BLaER1 (cell line): Measurements from ENCODE around the gene SLCO2B1.

Source experiments
- H3K27ac ChIP-seq: shearing (Covaris generic); formaldehyde crosslinking; 2 replicates; pipeline ENCODE4 v1.8.1; 2022
- H3K27me3 ChIP-seq: shearing (Covaris generic); formaldehyde crosslinking; 2 replicates; pipeline ENCODE4 v1.8.1; 2022
- H3K36me3 ChIP-seq: shearing (Covaris generic); formaldehyde crosslinking; 2 replicates; pipeline ENCODE4 v1.8.1; 2022
- H3K4me1 ChIP-seq: shearing (Covaris generic); formaldehyde crosslinking; 2 replicates; pipeline ENCODE4 v1.8.1; 2022
- H3K4me2 ChIP-seq: shearing (Covaris generic); formaldehyde crosslinking; 2 replicates; pipeline ENCODE4 v1.8.1; 2022
- H3K4me3 ChIP-seq: shearing (Covaris generic); formaldehyde crosslinking; 2 replicates; pipeline ENCODE4 v1.8.1; 2022
- H3K9ac ChIP-seq: shearing (Covaris generic); formaldehyde crosslinking; 2 replicates; pipeline ENCODE4 v1.8.1; 2022
- H3K9me3 ChIP-seq: shearing (Covaris generic); formaldehyde crosslinking; 2 replicates; pipeline ENCODE4 v1.8.1; 2022
- H4K20me1 ChIP-seq: shearing (Covaris generic); formaldehyde crosslinking; 2 replicates; pipeline ENCODE4 v1.8.1; 2022
- Cebpa-rat ChIP-seq: shearing (Covaris generic); IDR thresholded peaks from 2 replicates; pipeline ENCODE4 v1.8.1; 2022

Gene SLCO2B1

DNA sequence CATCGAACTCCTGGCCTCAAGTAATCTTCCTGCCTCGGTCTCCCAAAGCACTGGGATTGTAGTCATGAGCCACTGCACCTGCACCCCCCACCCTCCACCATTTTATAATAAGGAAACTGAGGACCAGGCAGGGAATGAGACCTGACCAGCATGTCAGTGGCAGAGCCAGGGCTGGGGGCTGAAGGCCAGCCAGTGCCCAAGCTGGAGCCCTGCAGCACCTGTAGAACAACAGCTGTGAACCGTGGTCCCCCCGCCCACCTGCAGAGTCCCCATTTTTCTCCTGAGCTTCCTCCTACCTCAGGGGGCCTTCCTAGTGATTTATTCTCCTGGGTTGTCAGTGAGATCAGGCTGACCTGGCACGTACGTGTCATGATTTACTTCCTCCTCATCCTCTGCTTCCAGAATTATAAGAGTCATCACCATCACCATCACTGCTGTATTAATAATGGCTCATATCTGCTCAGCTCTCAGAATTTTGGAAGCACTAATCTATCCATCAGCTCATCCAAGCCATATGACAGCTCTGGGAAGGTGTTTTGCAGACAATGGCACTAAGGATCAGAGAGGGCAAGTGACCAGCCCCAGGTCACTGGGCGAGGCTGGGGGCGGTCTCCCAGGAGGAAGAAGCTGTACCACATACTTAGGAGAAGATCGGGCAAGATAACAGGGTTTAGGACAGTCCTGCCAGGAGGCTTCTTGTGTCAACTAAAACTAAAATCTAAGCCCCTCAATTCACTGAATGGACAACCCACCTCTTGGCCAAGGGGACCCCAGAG, 5.5 kb upstream of the SLCO2B1 start:
- Histone ChIP-seq H3K27me3 (no peaks in the 10 kb centered on the region), H3K4me3 (no peak overlapping the region), H3K27ac (peak overlapping the region; percentile 42), H3K4me2 (peak overlapping the region; percentile 93), H3K9ac (no peak overlapping the region), H3K36me3 (no peaks in the 10 kb centered on the region), H3K9me3 (no peaks in the 10 kb centered on the region), H3K4me1 (peaks cover 81% of the 10 kb centered on the region), H4K20me1 (no peaks in the 10 kb centered on the region)
- no peak for TF ChIP-seq Cebpa-rat

DNA sequence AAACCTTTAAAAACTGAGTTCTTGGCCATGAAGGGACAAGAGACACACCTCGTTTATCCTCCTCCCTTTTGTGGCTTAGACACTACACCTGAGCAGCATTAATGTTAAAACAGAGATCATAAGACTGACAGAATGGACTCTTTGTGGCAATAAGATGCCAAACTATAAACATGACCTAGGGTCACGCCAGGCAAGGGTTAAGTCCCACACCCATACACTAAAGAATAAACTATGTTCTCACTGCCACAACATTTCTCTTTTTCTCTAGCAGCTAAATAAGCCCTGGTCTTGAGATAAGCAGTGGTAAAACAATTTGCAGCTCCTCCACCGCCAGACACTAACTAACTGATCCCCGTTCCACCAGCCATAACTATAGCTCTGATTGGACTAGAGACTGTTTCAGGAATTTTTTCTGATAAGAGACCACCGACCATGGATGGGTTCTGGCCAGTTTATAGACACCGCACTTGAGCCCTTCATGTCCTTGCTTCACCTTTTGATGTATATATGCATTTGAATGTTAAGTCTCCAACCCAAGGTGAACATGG, 4.9 kb upstream of the SLCO2B1 start:
- no peak overlapping the region for H3K27ac ChIP-seq
- no peak overlapping the region for H3K9ac ChIP-seq
- no peaks in the 10 kb centered on the region for H3K36me3 ChIP-seq
- no peak overlapping the region for H3K4me3 ChIP-seq
- no peaks in the 10 kb centered on the region for H4K20me1 ChIP-seq
- no peak for TF ChIP-seq Cebpa-rat
- peak overlapping the region; percentile 93; the same call in 1 of the 2 replicates for H3K4me2 ChIP-seq
- no peaks in the 10 kb centered on the region for H3K27me3 ChIP-seq
- peaks cover 79% of the 10 kb centered on the region for H3K4me1 ChIP-seq
- no peaks in the 10 kb centered on the region for H3K9me3 ChIP-seq

DNA sequence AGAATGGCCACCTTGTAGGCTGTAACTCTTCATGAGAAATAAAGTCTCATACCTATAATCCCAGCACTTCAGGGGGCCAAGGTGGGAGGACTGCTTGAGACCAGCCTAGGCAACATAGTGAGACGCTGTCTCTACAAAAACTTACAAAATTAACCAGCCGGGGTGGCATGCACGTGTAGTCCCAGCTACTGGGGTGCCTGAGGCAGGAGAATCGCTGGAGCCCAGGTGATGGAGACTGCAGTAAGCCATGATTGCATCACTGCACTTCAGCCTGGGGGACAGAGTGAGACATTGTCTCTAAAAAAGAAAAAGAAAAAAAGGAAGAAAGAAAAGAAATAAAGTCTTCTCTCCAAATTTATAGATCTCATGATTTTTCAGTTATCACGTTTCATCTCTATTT, 4.2 kb upstream of the SLCO2B1 start:
- peak; percentile 38; the same call in 1 of the 2 replicates for TF ChIP-seq Cebpa-rat
- peak overlapping the region; percentile 65 for H3K4me2 ChIP-seq
- no peak overlapping the region for H3K9ac ChIP-seq

DNA sequence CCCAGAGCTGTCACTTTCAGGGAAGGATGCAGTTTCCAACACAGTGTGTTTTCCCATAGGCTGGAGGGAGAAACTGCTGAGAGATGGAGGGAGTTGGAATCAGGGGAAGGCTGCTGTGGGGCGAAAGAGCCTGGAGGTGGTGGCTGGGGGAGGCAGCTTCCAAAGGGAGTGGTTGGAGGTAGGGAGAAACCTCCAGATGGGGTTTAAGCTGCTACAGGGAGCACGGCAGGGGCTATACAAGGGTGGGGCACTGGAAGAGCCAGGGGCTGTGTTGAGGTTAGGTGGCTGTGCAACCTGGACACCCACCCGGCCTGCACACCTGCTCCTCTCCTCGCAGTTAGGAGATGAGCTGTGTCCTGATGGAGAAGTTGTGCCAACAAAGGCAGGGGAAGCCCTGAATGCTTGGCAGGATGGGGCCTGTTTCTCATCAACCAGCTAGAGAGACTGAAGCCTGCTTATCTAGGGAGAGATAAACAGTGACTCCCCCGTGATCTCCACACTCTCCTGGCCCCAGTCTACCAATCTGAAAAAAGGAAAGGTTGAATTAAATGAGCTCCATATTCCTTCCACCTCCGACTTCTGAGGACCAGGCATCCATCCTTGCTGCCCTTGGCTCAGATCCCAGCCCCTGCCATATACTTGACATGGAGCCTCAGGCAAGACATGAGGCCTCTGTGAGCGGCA, 3.6 kb upstream of the SLCO2B1 start:
- Histone ChIP-seq H3K27me3 (no peaks in the 10 kb centered on the region), H4K20me1 (no peaks in the 10 kb centered on the region), H3K4me2 (peak overlapping the region; percentile 65), H3K9me3 (no peaks in the 10 kb centered on the region), H3K4me1 (peaks cover 72% of the 10 kb centered on the region), H3K4me3 (no peak overlapping the region), H3K9ac (no peak overlapping the region), H3K27ac (peak overlapping the region; percentile 28; the same call in 1 of the 2 replicates), H3K36me3 (no peaks in the 10 kb centered on the region)
- no peak for TF ChIP-seq Cebpa-rat

More for the DNA sequence above, 4.2 kb upstream of the SLCO2B1 start:
- H3K36me3 ChIP-seq = no peaks in the 10 kb centered on the region
- no peaks in the 10 kb centered on the region for H4K20me1 ChIP-seq
- no peaks in the 10 kb centered on the region for H3K27me3 ChIP-seq
- H3K4me1 ChIP-seq = peaks cover 77% of the 10 kb centered on the region
- H3K9me3 ChIP-seq = no peaks in the 10 kb centered on the region
- H3K27ac ChIP-seq = no peak overlapping the region
- H3K4me3 ChIP-seq = no peak overlapping the region

DNA sequence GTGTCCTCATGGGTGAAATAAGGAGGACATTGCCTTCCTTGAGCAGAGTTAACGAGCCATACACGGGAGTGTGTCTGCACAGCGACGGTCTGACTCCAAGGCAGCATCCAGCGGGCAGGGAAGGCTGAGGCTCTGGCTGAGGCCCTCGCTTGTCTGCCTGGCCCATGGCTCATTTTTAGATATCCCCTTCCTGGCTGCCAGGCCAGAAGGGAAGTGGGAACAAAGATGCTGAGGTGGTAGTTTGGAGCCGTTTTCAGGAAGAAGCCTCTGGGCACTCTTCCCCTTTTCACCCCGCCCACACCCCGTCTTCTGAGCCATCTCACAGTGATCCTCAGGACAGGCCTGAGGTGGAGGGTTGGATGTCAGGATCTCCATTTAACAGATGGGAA, 3.0 kb upstream of the SLCO2B1 start:
- H3K27ac ChIP-seq = peak overlapping the region; percentile 28; the same call in 1 of the 2 replicates
- no peaks in the 10 kb centered on the region for H3K36me3 ChIP-seq
- no peak overlapping the region for H3K9ac ChIP-seq
- no peak overlapping the region for H3K4me3 ChIP-seq
- H4K20me1 ChIP-seq = no peaks in the 10 kb centered on the region
- TF ChIP-seq Cebpa-rat = no peak
- no peaks in the 10 kb centered on the region for H3K9me3 ChIP-seq
- H3K4me2 ChIP-seq = peak overlapping the region; percentile 65
- no peaks in the 10 kb centered on the region for H3K27me3 ChIP-seq
- H3K4me1 ChIP-seq = peaks cover 69% of the 10 kb centered on the region

DNA sequence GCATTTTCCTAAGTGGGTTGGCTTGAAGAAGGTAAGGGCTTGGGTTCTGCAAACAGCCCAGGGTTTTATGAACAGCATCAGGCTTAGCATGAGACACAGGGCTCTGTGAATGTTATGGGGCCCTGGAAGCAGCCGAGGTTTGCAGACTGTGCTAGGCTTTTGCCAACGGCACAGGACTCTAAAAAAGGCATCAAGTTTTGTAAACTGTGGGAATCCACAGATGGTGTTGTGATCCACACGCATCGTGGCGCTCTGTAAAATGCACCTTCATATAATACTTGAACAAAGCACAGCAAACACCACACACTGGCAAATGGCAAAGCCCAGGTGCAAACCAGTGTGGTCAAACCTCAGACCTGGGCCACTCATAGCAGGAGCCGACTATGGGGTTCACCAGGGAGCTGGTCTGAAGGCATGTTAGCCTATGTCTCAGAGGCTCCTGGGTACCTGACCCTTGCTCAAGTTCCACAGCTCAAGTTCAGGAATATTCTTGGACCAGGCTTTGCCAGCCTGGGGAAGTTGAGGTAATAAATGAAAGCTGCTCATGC, 2.4 kb upstream of the SLCO2B1 start:
- H3K9me3 ChIP-seq = no peaks in the 10 kb centered on the region
- peak overlapping the region; percentile 65 for H3K4me2 ChIP-seq
- H3K27me3 ChIP-seq = no peaks in the 10 kb centered on the region
- no peaks in the 10 kb centered on the region for H3K36me3 ChIP-seq
- H3K27ac ChIP-seq = no peak overlapping the region
- H3K4me3 ChIP-seq = no peak overlapping the region
- H3K9ac ChIP-seq = no peak overlapping the region
- TF ChIP-seq Cebpa-rat = no peak
- H3K4me1 ChIP-seq = peaks cover 69% of the 10 kb centered on the region
- H4K20me1 ChIP-seq = no peaks in the 10 kb centered on the region

DNA sequence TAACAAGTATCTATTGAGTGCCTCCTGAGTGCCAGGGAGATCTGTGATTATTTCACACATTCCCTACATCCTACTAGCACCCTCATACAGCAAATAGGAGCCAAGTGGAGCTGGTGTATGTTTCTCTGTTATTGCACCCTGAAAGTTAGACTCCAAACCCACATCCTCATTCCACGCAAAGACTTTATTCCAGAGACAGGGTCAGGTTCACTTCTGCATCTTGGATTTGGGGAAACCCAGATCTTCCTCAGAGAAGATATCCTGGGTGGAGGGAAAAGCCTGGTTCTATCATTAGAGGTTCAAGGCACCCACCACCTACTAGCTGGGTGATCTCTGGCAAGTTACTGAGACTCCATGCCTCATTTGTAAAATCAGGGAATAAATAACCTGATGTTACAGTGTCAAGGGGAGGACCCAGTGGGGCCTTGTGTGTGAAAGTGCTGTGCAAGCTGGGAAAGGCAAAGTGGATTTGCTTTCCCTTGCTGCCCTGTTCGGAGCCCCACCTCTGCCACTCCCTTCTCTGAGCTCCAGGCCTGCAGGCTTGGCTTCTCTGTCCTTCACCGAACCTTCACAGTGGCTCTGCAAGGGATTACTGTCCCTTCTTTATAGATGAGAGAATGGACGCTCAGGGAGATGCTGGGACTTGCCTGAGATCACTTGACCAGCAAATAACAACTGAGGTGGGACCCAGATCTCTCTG, 991 bp upstream of the SLCO2B1 start:
- Histone ChIP-seq H3K27me3 (no peaks in the 10 kb centered on the region), H3K27ac (no peak overlapping the region), H3K4me3 (no peak overlapping the region), H3K9me3 (no peaks in the 10 kb centered on the region), H3K9ac (no peak overlapping the region), H3K36me3 (no peaks in the 10 kb centered on the region), H4K20me1 (no peaks in the 10 kb centered on the region), H3K4me1 (peaks cover 61% of the 10 kb centered on the region), H3K4me2 (no peak overlapping the region)
- TF ChIP-seq Cebpa-rat = no peak

DNA sequence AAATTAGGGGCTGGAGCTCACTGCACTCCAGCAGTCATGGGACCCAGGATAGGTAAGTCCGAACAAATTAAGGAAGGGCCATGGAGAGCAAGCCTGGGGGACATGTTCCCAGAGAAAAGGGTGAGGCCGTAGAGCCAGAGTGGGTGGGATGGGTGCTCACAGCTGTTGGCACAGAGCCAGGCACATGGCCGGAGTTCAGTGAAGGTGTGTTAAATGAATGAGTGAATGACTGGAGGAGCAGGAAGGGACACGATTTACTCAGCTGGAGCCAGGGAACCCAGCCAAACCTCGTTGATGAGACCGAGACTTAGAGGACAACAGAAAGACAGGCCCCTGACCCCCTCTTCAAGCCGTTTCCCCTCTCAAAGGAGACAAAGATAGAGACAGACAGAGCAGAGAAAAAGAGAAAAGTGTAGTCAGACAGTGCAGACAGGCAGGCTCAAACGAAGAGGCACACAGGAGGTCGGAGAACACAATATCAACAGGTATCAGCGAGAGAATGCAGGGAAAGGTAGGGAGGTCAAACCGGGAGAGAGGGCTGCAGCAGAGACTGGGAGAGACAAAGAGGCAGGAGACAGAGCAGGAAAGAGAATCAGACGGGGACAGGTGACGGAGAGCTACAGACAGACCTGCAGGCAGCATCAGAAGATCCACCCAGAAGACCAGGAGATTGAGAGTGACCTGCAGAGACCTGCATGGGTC, 590 bp downstream of the SLCO2B1 start:
- Histone ChIP-seq H3K36me3 (no peaks in the 10 kb centered on the region), H3K4me2 (0 out of 2 replicates have a peak overlapping the region, but pooled peaks have one; percentile 27), H4K20me1 (no peaks in the 10 kb centered on the region), H3K4me3 (no peak overlapping the region), H3K9ac (no peak overlapping the region), H3K27ac (no peak overlapping the region), H3K9me3 (no peaks in the 10 kb centered on the region), H3K4me1 (peaks cover 56% of the 10 kb centered on the region), H3K27me3 (no peaks in the 10 kb centered on the region)
- TF ChIP-seq Cebpa-rat = no peak

DNA sequence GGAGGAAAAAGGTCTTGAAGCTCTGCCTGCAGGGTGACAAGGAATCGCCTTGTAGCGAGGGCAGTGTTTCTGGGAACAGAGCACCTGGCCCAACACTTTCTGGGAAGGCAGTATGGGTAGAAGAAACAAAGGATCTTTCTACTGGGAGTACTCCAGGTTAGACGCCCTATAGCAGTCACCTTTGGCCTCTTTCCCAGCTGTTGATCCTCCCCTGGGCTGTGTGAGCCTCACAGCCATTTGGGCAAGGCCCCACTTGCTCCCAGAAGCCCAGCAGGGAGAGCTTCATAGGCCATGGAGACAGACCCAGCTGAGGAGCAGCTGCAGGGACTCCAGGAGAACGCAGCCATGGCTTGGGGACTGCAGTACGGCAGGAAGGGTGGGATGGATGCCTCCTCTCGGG, 1.2 kb downstream of the SLCO2B1 start:
- no peaks in the 10 kb centered on the region for H3K36me3 ChIP-seq
- no peak overlapping the region for H3K9ac ChIP-seq

More for the DNA sequence above, 1.2 kb downstream of the SLCO2B1 start:
- TF ChIP-seq Cebpa-rat = no peak
- no peak overlapping the region for H3K4me3 ChIP-seq
- peaks cover 50% of the 10 kb centered on the region for H3K4me1 ChIP-seq
- H4K20me1 ChIP-seq = no peaks in the 10 kb centered on the region
- H3K4me2 ChIP-seq = no peak overlapping the region
- no peaks in the 10 kb centered on the region for H3K9me3 ChIP-seq
- H3K27me3 ChIP-seq = no peaks in the 10 kb centered on the region
- H3K27ac ChIP-seq = no peak overlapping the region
